Epithelial cell of alveolus of lung (primary cell): ENCODE data around the gene ZWINT. TPM values are rescaled to one million over a fixed set of nuclear protein-coding genes. Genes with fewer than 3 reads are reported as not detected.

ENCODE experiments used
- total RNA-seq: library from RNA; depleted of rRNA; stranded (reverse); fragments of >200 nt; gene quantifications from 2 replicates; pipeline ENCODE4 v1.2.1, GENCODE V29; 2015

Gene ZWINT, protein sequence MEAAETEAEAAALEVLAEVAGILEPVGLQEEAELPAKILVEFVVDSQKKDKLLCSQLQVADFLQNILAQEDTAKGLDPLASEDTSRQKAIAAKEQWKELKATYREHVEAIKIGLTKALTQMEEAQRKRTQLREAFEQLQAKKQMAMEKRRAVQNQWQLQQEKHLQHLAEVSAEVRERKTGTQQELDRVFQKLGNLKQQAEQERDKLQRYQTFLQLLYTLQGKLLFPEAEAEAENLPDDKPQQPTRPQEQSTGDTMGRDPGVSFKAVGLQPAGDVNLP
- 17.0 and 45.5 TPM in 2 replicates for total RNA-seq

DNA sequence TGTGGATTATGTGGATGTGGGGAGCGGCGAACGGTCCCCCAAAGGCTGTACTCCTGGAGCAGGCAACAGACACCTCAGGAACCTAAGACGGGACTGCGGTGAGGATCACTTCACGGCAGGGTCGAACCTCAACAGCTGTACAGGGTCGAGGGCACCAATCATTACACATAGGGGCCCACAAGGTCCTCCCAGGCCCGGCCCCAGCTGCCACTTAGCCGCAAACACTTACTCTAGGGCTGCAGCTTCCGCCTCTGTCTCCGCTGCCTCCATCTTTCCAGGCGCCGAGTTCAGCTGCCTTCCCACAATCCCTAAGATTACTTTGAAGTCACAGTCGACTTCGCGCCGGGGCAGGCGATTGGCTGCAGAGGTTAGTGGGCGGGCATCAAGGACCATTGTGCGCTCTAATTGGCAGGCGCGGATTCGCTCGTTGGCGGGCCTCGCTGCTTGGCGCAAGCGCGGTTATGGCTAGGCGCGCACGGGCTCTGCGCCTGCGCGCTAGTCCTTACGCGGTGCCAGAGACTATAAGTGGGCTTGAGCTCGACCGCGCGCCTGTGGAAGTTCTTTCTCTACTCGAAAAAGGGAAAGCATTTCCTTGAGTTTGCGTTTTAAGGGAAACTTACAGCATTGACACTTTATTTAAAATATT lies at the start of gene ZWINT:
Gene ZWINT (minus strand): TSS at position 293 of the 646 bp plus-strand sequence. CDS start 23 bp downstream, at position 270.

